ENCODE measurements around the gene SCYGR1.
A peak's percentile ranks its signal among the peaks of the same experiment; 100 is the strongest.

The SCYGR1 gene

DNA sequence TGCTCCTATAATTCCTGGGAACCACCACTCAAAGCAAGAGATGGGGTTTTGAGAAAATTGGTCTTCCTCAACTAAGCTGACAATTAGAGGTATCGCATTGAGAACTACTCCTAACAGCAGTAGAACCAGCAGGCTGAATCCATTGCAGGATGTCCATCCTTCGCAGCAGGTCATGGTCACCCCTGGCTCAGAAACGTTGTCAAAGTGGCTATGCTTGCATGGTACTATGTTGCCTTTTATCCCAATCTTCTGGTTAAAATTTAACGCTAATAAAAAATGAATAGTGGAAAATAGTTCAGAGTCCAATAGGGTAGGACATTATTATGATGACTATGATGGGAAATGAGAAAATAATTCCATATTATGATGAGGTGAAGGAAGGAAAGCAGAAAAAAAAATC is 8.7 kb downstream of the SCYGR1 start, which contains the start of gene TM4SF20:
TM4SF20 (minus strand) TSS at position 212 of the 400 bp plus-strand sequence; CDS start at position 174, 38 bp downstream.
- no peak within 1 kb of the TSS for H3K9ac ChIP-seq (ENCODE audit: low read depth, low read length, poor library complexity, severe bottlenecking)
- H3K4me2 ChIP-seq (ENCODE audit: low read depth, low read length, poor library complexity, severe bottlenecking): no peak within 1 kb of the TSS
- TF ChIP-seq EZH2phosphoT487 (IDR thresholded peaks at IDR 0.05; ENCODE audit: borderline replicate concordance): no peak
- no peak for TF ChIP-seq CTCF (conservative IDR thresholded peaks at IDR 0.05; ENCODE audit: low read length)
- H3K4me1 ChIP-seq (ENCODE audit: insufficient read depth, low read length, poor library complexity, severe bottlenecking): peaks cover 26% of the 10 kb centered on the region
- H3K79me2 ChIP-seq (ENCODE audit: insufficient read depth, low read length): no peaks in the 10 kb centered on the region
- no peaks in the 10 kb centered on the region for H3K9me2 ChIP-seq (replicated peaks; ENCODE audit: low read depth, low read length)
- no peaks in the 10 kb centered on the region for H3F3A ChIP-seq (ENCODE audit: low read depth)
- no peaks in the 10 kb centered on the region for H3K36me3 ChIP-seq (ENCODE audit: insufficient read depth, low read length)
- H3K27me3 ChIP-seq (ENCODE audit: insufficient read depth, low read length, poor library complexity, severe bottlenecking): no peaks in the 10 kb centered on the region
- H2AFZ ChIP-seq (ENCODE audit: low read length): no peak within 1 kb of the TSS
- H4K20me1 ChIP-seq (ENCODE audit: insufficient read depth, low read length, poor library complexity, severe bottlenecking): no peaks in the 10 kb centered on the region
- H3K9me3 ChIP-seq (ENCODE audit: insufficient read depth, low read depth, low read length): no peaks in the 10 kb centered on the region
- no peak within 1 kb of the TSS for H3K4me3 ChIP-seq (ENCODE audit: low read length, poor library complexity, severe bottlenecking)

DNA sequence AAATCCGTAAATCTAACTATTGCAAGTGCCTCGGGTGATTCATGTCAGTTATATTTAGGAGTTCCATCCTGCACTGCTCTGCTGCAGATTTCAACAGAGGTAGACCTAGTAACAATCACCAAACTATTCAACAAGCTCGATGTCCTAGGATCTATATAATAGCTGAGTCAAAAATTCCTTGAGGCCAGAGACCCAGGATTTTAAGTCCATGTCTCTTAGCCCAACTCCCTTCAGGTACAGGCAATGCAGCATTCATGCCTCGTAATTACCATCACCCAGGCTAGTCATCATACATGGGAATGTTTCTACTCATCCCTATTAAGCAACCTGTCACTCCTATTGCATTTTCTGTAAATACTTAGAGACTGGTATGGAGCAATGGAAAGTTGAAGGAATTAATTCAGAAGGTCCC is 9.4 kb downstream of the SCYGR1 start:
- H3K4me2 ChIP-seq (ENCODE audit: low read depth, low read length, poor library complexity, severe bottlenecking): no peak overlapping the region
- H3K4me1 ChIP-seq (ENCODE audit: insufficient read depth, low read length, poor library complexity, severe bottlenecking): peaks cover 32% of the 10 kb centered on the region

GRCh38 chr2:227377467-227378351 is 10.0 kb downstream of the SCYGR1 start:
- H3K4me1 ChIP-seq (ENCODE audit: insufficient read depth, low read length, poor library complexity, severe bottlenecking): peaks cover 37% of the 10 kb centered on the region
- H3F3A ChIP-seq (ENCODE audit: low read depth): no peaks in the 10 kb centered on the region
- H2AFZ ChIP-seq (ENCODE audit: low read length): peak overlapping the region; percentile 6; the same call in 1 of the 2 replicates
- H3K4me2 ChIP-seq (ENCODE audit: low read depth, low read length, poor library complexity, severe bottlenecking): peak overlapping the region; percentile 11
- H3K9me2 ChIP-seq (replicated peaks; ENCODE audit: low read depth, low read length): no peaks in the 10 kb centered on the region
- H3K79me2 ChIP-seq (ENCODE audit: insufficient read depth, low read length): no peaks in the 10 kb centered on the region
- no peaks in the 10 kb centered on the region for H3K36me3 ChIP-seq (ENCODE audit: insufficient read depth, low read length)
- TF ChIP-seq CTCF (conservative IDR thresholded peaks at IDR 0.05; ENCODE audit: low read length) (peak; percentile 64), EZH2phosphoT487 (IDR thresholded peaks at IDR 0.05; ENCODE audit: borderline replicate concordance) (no peak)
- H4K20me1 ChIP-seq (ENCODE audit: insufficient read depth, low read length, poor library complexity, severe bottlenecking): no peaks in the 10 kb centered on the region
- no peaks in the 10 kb centered on the region for H3K27me3 ChIP-seq (ENCODE audit: insufficient read depth, low read length, poor library complexity, severe bottlenecking)
- no peak overlapping the region for H3K4me3 ChIP-seq (ENCODE audit: low read length, poor library complexity, severe bottlenecking)
- no peaks in the 10 kb centered on the region for H3K9me3 ChIP-seq (ENCODE audit: insufficient read depth, low read depth, low read length)
- H3K9ac ChIP-seq (ENCODE audit: low read depth, low read length, poor library complexity, severe bottlenecking): peak overlapping the region; percentile 0

More for the DNA sequence above, 9.4 kb downstream of the SCYGR1 start:
- Histone ChIP-seq H3K79me2 (ENCODE audit: insufficient read depth, low read length) (no peaks in the 10 kb centered on the region), H2AFZ (ENCODE audit: low read length) (no peak overlapping the region), H3F3A (ENCODE audit: low read depth) (no peaks in the 10 kb centered on the region), H4K20me1 (ENCODE audit: insufficient read depth, low read length, poor library complexity, severe bottlenecking) (no peaks in the 10 kb centered on the region), H3K9me3 (ENCODE audit: insufficient read depth, low read depth, low read length) (no peaks in the 10 kb centered on the region), H3K9me2 (replicated peaks; ENCODE audit: low read depth, low read length) (no peaks in the 10 kb centered on the region), H3K36me3 (ENCODE audit: insufficient read depth, low read length) (no peaks in the 10 kb centered on the region), H3K4me3 (ENCODE audit: low read length, poor library complexity, severe bottlenecking) (no peak overlapping the region), H3K27me3 (ENCODE audit: insufficient read depth, low read length, poor library complexity, severe bottlenecking) (no peaks in the 10 kb centered on the region), H3K9ac (ENCODE audit: low read depth, low read length, poor library complexity, severe bottlenecking) (no peak overlapping the region)
- TF ChIP-seq CTCF (conservative IDR thresholded peaks at IDR 0.05; ENCODE audit: low read length) (no peak), EZH2phosphoT487 (IDR thresholded peaks at IDR 0.05; ENCODE audit: borderline replicate concordance) (no peak)

Measured in Loucy (cell line).